ENCODE data around the gene RAMP3.

- TF ChIP-seq CTCF (IDR thresholded peaks at IDR 0.05), result no peak
- no peak for TF ChIP-seq POLR2AphosphoS5 (IDR thresholded peaks at IDR 0.05)
- no peak for TF ChIP-seq EP300 (IDR thresholded peaks at IDR 0.05)
- no peak for TF ChIP-seq POLR2A (IDR thresholded peaks at IDR 0.05)
These were observed 36.2 kb downstream of the RAMP3 start for GRCh38 chr7:45193828-45194227.
